Stimulated activated CD8-positive, alpha-beta memory T cell treated with anti-CD3 and anti-CD28 coated beads, Interleukin-2, amount 100 ng/mL, for 1 hour (primary cell): Measurements from ENCODE around the gene PRMT9.

Source experiments
- DNase-seq, 2 donors: peaks; one replicate each; pipeline ENCODE4 v3.0.0-alpha.2; 2020; ENCODE audit warnings: low read depth in 2 of 2

The PRMT9 gene

GRCh38 chr4:147617841-147618691, 65.9 kb downstream of the PRMT9 start:
- DNase-seq: no peak

- peak; percentile 97 to 98 for DNase-seq
Measured at GRCh38 chr4:147617173-147617840, 66.7 kb downstream of the PRMT9 start, which contains the start of gene TMEM184C. TSS of gene TMEM184C (plus strand) at chr4:147617397. CDS start at chr4:147617957, 560 bp downstream.

GRCh38 chr4:147616849-147617172, 67.2 kb downstream of the PRMT9 start:
- no peak for DNase-seq

GRCh38 chr4:147610686-147611085, 73.3 kb downstream of the PRMT9 start:
- DNase-seq: no peak

- no peak for DNase-seq
Measured at GRCh38 chr4:147607471-147607870, 76.5 kb downstream of the PRMT9 start.

- DNase-seq: no peak
Measured at GRCh38 chr4:147605499-147605898, 78.5 kb downstream of the PRMT9 start.

GRCh38 chr4:147599769-147600168, 84.2 kb downstream of the PRMT9 start:
- no peak for DNase-seq

GRCh38 chr4:147599206-147599605, 84.8 kb downstream of the PRMT9 start:
- no peak for DNase-seq

- no peak for DNase-seq
Measured at GRCh38 chr4:147597561-147597960, 86.4 kb downstream of the PRMT9 start.

- no peak for DNase-seq
Measured at GRCh38 chr4:147596981-147597380, 87.0 kb downstream of the PRMT9 start.

GRCh38 chr4:147596377-147596776, 87.6 kb downstream of the PRMT9 start:
- DNase-seq: no peak

- no peak for DNase-seq
Measured at GRCh38 chr4:147594578-147594977, 89.4 kb downstream of the PRMT9 start.

GRCh38 chr4:147594107-147594506, 89.9 kb downstream of the PRMT9 start:
- DNase-seq: no peak

- no peak for DNase-seq
Measured at GRCh38 chr4:147591106-147591505, 92.9 kb downstream of the PRMT9 start.

- no peak for DNase-seq
Measured at GRCh38 chr4:147590249-147590920, 93.6 kb downstream of the PRMT9 start.

- no peak for DNase-seq
Measured at GRCh38 chr4:147589586-147589985, 94.4 kb downstream of the PRMT9 start.
